ENCODE results near the gene LYSMD2.

Gene LYSMD2

DNA sequence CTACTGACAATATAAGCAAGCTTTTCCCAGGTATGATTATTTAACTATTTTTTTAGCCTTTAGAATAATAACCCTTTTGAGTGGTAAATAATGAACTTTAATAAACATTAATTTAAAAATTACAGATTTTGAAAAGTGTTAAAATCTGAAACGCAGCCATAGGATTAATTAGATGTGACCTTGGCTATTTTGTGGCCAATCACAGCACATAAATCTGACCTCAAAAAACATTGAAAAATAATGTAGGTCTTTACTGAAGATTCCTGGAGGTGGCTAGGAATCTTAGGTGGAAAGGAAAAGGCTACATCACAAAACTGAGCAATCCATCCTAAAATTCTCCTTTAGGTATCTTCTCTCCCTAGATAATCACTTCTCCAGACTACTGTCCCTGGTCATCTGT, 38.1 kb downstream of the LYSMD2 start:
- no peak overlapping the region for H3K27ac ChIP-seq
- no peak overlapping the region for H3K4me3 ChIP-seq
- H3K9ac ChIP-seq (ENCODE audit: insufficient read length): no peak overlapping the region
- TF ChIP-seq POLR2AphosphoS5 (IDR thresholded peaks at IDR 0.05; ENCODE audit: borderline replicate concordance, low read depth, low read length): no peak
- TF ChIP-seq FOXP2 (optimal IDR thresholded peaks at IDR 0.05; ENCODE audit: control extremely low read depth, extremely low read length, insufficient read depth): no peak
- no peak for TF ChIP-seq EZH2 (IDR thresholded peaks at IDR 0.05)
- no peak for DNase-seq (ENCODE audit: low read depth, low spot score)
- no peaks in the 10 kb centered on the region for H3K36me3 ChIP-seq (ENCODE audit: insufficient read depth, low read length)
- no peaks in the 10 kb centered on the region for H3K9me3 ChIP-seq (ENCODE audit: low read depth, low read length)

DNA sequence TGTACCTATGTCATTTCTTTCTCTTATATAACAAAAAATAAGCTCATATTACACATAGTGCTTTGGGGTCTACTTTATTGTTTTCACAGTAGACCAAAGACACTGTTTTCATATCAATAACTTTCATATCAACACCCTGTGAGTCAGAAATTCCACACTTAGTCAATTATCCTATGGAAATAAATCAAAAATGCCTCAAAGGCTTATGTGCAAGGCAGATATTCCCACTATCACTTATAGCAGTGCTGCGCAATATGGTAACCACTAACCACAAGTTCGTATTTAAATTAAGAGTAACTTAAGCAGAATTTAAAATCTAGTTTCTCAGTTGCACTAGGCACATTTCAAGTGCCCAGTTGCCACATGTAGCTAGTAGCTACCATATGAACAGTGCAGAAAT, 40.3 kb downstream of the LYSMD2 start:
- Histone ChIP-seq H3K27ac (no peak overlapping the region), H3K4me3 (no peak overlapping the region), H3K9ac (ENCODE audit: insufficient read length) (no peak overlapping the region), H3K9me3 (ENCODE audit: low read depth, low read length) (no peaks in the 10 kb centered on the region), H3K36me3 (ENCODE audit: insufficient read depth, low read length) (no peaks in the 10 kb centered on the region)
- no peak for TF ChIP-seq EZH2 (IDR thresholded peaks at IDR 0.05)
- TF ChIP-seq FOXP2 (optimal IDR thresholded peaks at IDR 0.05; ENCODE audit: control extremely low read depth, extremely low read length, insufficient read depth): no peak
- no peak for TF ChIP-seq POLR2AphosphoS5 (IDR thresholded peaks at IDR 0.05; ENCODE audit: borderline replicate concordance, low read depth, low read length)
- no peak for DNase-seq (ENCODE audit: low read depth, low spot score)

DNA sequence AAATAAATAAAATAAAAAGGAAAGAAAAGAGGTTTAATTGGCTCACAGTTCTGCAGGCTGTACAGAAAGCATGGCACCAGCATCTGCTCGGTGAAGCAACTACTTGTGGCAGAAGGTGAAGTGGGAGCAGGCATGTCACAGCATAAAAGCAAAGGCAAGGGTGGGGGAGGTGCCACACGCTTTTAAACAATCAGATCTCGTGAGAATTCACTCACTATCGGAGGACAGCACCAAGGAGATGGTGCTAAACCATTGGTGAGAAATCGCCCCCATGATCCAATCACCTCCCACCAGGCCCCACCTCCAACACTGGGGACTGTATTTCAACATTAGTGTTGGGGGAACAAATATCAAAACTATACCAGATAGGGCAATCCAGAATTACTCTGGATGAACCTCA, 40.9 kb downstream of the LYSMD2 start:
- DNase-seq (ENCODE audit: low read depth, low spot score): no peak

DNA sequence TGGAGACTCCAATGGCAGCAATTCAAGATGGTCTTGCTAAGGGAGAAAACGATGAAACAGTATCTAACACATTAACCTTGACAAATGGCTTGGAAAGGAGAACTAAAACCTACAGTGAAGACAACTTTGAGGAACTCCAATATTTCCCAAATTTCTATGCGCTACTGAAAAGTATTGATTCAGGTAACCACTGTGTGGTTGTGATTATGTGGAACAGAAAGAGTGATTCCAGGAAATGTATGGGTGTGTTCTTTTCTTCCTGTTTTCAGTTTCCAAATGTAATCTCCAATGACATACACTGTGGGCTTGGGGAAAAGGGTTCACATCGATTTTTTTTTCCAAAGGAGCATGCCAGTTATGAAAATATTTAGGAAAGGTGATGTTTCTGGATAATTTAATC, 45.3 kb downstream of the LYSMD2 start:
- no peak overlapping the region for H3K9ac ChIP-seq (ENCODE audit: insufficient read length)
- H3K9me3 ChIP-seq (ENCODE audit: low read depth, low read length): no peaks in the 10 kb centered on the region
- no peak overlapping the region for H3K27ac ChIP-seq
- no peak for DNase-seq (ENCODE audit: low read depth, low spot score)
- no peaks in the 10 kb centered on the region for H3K36me3 ChIP-seq (ENCODE audit: insufficient read depth, low read length)
- H3K4me3 ChIP-seq: no peak overlapping the region
- no peak for TF ChIP-seq POLR2AphosphoS5 (IDR thresholded peaks at IDR 0.05; ENCODE audit: borderline replicate concordance, low read depth, low read length)
- TF ChIP-seq FOXP2 (optimal IDR thresholded peaks at IDR 0.05; ENCODE audit: control extremely low read depth, extremely low read length, insufficient read depth): no peak
- TF ChIP-seq EZH2 (IDR thresholded peaks at IDR 0.05): no peak

More for the DNA sequence above, 40.9 kb downstream of the LYSMD2 start:
- Histone ChIP-seq H3K4me3 (no peak overlapping the region), H3K9me3 (ENCODE audit: low read depth, low read length) (no peaks in the 10 kb centered on the region), H3K27ac (no peak overlapping the region), H3K36me3 (ENCODE audit: insufficient read depth, low read length) (no peaks in the 10 kb centered on the region), H3K9ac (ENCODE audit: insufficient read length) (no peak overlapping the region)
- TF ChIP-seq FOXP2 (optimal IDR thresholded peaks at IDR 0.05; ENCODE audit: control extremely low read depth, extremely low read length, insufficient read depth) (no peak), POLR2AphosphoS5 (IDR thresholded peaks at IDR 0.05; ENCODE audit: borderline replicate concordance, low read depth, low read length) (no peak), EZH2 (IDR thresholded peaks at IDR 0.05) (no peak)

DNA sequence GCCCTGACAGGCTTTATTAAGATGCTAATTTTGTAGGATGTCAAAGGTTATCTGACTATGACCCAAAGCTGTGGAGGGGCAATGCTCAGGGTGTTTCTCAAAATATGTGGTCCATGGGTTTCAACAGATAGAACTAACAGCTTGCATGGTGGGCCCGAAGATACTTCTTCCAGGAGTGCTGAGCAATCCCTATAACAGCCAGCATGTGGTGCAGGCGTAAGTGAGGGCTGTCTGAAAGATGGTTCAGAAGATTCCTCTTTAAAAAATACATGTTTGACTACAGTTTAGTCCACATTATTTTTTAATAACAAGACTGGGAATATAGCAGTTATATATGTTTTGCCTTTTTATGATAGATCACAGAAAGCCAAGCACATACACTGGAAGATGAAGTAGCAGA, 48.6 kb downstream of the LYSMD2 start:
- Histone ChIP-seq H3K36me3 (ENCODE audit: insufficient read depth, low read length) (no peaks in the 10 kb centered on the region), H3K9me3 (ENCODE audit: low read depth, low read length) (no peaks in the 10 kb centered on the region), H3K4me3 (no peak overlapping the region), H3K27ac (no peak overlapping the region), H3K9ac (ENCODE audit: insufficient read length) (no peak overlapping the region)
- DNase-seq (ENCODE audit: low read depth, low spot score): no peak
- TF ChIP-seq EZH2 (IDR thresholded peaks at IDR 0.05) (no peak), POLR2AphosphoS5 (IDR thresholded peaks at IDR 0.05; ENCODE audit: borderline replicate concordance, low read depth, low read length) (no peak), FOXP2 (optimal IDR thresholded peaks at IDR 0.05; ENCODE audit: control extremely low read depth, extremely low read length, insufficient read depth) (no peak)

DNA sequence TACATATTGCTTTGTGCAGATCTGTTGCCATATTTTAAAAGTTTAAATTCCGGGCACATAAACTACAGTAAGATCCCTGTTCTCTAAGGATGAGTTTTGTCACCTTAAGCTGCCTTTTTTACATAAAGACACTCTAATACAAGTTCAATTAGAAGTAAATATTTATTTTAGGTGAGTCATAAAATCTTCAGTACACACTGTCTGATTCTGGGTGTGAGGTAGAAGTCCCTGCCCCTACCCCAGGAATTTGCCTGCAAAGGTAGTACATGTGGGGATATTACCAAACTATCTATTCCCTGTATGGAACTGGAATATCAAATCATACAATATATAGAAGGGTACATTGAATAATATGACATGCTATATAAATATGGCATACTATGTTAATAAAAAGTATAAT, 49.9 kb downstream of the LYSMD2 start:
- Histone ChIP-seq H3K4me3 (no peak overlapping the region), H3K36me3 (ENCODE audit: insufficient read depth, low read length) (no peaks in the 10 kb centered on the region), H3K9ac (ENCODE audit: insufficient read length) (no peak overlapping the region), H3K27ac (no peak overlapping the region), H3K9me3 (ENCODE audit: low read depth, low read length) (no peaks in the 10 kb centered on the region)
- TF ChIP-seq FOXP2 (optimal IDR thresholded peaks at IDR 0.05; ENCODE audit: control extremely low read depth, extremely low read length, insufficient read depth): no peak
- no peak for TF ChIP-seq EZH2 (IDR thresholded peaks at IDR 0.05)
- TF ChIP-seq POLR2AphosphoS5 (IDR thresholded peaks at IDR 0.05; ENCODE audit: borderline replicate concordance, low read depth, low read length): no peak
- DNase-seq (ENCODE audit: low read depth, low spot score): no peak

DNA sequence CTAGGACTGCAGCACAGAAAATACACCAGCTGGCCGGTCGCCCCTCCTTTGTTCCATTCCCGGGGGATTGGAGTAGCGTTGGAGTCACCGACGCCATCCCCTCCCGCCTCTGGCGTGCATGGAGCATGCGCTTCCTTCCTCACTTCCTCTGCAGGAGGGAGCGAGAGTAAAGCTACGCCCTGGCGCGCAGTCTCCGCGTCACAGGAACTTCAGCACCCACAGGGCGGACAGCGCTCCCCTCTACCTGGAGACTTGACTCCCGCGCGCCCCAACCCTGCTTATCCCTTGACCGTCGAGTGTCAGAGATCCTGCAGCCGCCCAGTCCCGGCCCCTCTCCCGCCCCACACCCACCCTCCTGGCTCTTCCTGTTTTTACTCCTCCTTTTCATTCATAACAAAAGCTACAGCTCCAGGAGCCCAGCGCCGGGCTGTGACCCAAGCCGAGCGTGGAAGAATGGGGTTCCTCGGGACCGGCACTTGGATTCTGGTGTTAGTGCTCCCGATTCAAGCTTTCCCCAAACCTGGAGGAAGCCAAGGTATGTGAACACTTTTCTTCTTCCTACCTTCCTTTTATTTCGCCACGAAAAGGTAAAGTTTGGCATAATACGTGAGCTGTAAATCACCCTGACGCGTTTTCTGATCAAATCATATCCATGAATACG, 56.0 kb downstream of the LYSMD2 start, which contains the start of gene SCG3:
SCG3 (plus strand) TSS at position 201 of the 661 bp plus-strand sequence; CDS start at position 454, 253 bp downstream.
- Histone ChIP-seq H3K4me3 (no peak within 1 kb of the TSS), H3K36me3 (ENCODE audit: insufficient read depth, low read length) (no peaks in the 10 kb centered on the region), H3K9me3 (ENCODE audit: low read depth, low read length) (no peaks in the 10 kb centered on the region), H3K27ac (no peak within 1 kb of the TSS), H3K9ac (ENCODE audit: insufficient read length) (no peak within 1 kb of the TSS)
- TF ChIP-seq POLR2AphosphoS5 (IDR thresholded peaks at IDR 0.05; ENCODE audit: borderline replicate concordance, low read depth, low read length) (no peak), EZH2 (IDR thresholded peaks at IDR 0.05) (no peak), FOXP2 (optimal IDR thresholded peaks at IDR 0.05; ENCODE audit: control extremely low read depth, extremely low read length, insufficient read depth) (no peak)
- DNase-seq (ENCODE audit: low read depth, low spot score): no peak

DNA sequence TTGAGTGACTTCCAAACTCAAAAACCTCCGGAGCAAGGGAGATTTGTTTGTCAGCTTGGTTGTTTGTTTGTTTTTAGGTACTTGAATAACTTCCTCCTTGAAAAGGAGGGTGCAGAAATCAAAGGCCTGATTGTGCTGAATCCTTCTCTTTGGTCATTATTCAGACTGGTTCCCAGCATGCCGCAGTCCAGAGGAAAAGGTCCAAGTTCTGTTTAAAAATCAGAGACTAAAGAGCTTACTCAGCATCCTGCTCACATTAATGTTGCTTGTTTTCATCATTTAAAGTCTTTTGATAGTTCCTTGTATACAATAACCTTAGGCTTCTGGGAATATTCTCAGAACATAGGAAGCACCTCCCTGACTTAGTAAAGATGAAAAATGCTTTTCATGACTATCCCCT, 57.1 kb downstream of the LYSMD2 start:
- Histone ChIP-seq H3K36me3 (ENCODE audit: insufficient read depth, low read length) (no peaks in the 10 kb centered on the region), H3K9ac (ENCODE audit: insufficient read length) (no peak overlapping the region), H3K9me3 (ENCODE audit: low read depth, low read length) (no peaks in the 10 kb centered on the region), H3K27ac (no peak overlapping the region), H3K4me3 (no peak overlapping the region)
- no peak for TF ChIP-seq EZH2 (IDR thresholded peaks at IDR 0.05)
- no peak for TF ChIP-seq FOXP2 (optimal IDR thresholded peaks at IDR 0.05; ENCODE audit: control extremely low read depth, extremely low read length, insufficient read depth)
- no peak for TF ChIP-seq POLR2AphosphoS5 (IDR thresholded peaks at IDR 0.05; ENCODE audit: borderline replicate concordance, low read depth, low read length)
- DNase-seq (ENCODE audit: low read depth, low spot score): no peak

DNA sequence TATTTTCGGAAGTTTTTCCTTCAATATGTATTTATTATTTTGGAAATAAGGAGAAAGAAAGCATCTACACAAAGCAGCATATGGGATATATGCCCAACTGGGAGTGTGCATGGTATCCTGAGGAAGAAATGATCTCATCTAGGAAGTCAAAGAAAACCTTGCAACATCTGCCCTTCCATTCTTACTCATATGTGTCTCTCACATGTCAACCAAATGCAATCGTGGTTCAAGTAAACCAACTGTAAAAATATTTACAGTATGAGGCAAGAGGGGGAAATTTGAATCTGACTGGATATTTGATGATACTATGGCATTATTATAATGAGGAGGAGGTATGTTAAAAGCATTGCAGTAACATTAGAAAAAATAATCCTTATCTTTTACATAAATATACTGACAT, 59.4 kb downstream of the LYSMD2 start:
- no peaks in the 10 kb centered on the region for H3K9me3 ChIP-seq (ENCODE audit: low read depth, low read length)
- H3K27ac ChIP-seq: no peak overlapping the region
- TF ChIP-seq EZH2 (IDR thresholded peaks at IDR 0.05) (no peak), POLR2AphosphoS5 (IDR thresholded peaks at IDR 0.05; ENCODE audit: borderline replicate concordance, low read depth, low read length) (no peak), FOXP2 (optimal IDR thresholded peaks at IDR 0.05; ENCODE audit: control extremely low read depth, extremely low read length, insufficient read depth) (no peak)
- H3K4me3 ChIP-seq: no peak overlapping the region
- no peak overlapping the region for H3K9ac ChIP-seq (ENCODE audit: insufficient read length)
- H3K36me3 ChIP-seq (ENCODE audit: insufficient read depth, low read length): no peaks in the 10 kb centered on the region
- DNase-seq (ENCODE audit: low read depth, low spot score): no peak
